HepG2 (cell line): ENCODE measurements around the gene DGKD. TPM values are rescaled to one million over a fixed set of nuclear protein-coding genes. Genes with fewer than 3 reads are reported as not detected.

Experiments used
- ATAC-seq: fragments of 200-7000 bp; cut with Tn5 transposase; 3 replicates; pipeline ENCODE4 v1.9.1; 2020; ENCODE audit warnings: mild to moderate bottlenecking, moderate library complexity
- BruUV-seq: library from RNA; stranded (reverse); fragments of 400-500 nt; replicated peaks from 2 replicates; lab custom pipeline; 2021; lab: Mats Ljungman, UMichigan
- CTCF ChIA-PET: fragments of 300-600 bp; formaldehyde crosslinking; extraction: SDS; loops from one replicate; lab custom pipeline; 2021; ENCODE audit warnings: low total read pairs, inconsistent platforms, low intra/inter-chr PET ratio; lab: Yijun Ruan, JAX
- POLR2A ChIA-PET: fragments of 350-600 bp; sonication (Branson Sonifier 250); formaldehyde crosslinking; loops from one replicate; lab custom pipeline; 2020; ENCODE audit warnings: antibody characterized with exemption, inconsistent platforms; lab: Yijun Ruan, JAX
- DNase-seq: peaks from one replicate; pipeline ENCODE4 v3.0.0-alpha.2; 2015; ENCODE audit warnings: low spot score
- FAIRE-seq: peaks from 3 replicates; lab custom pipeline; 2011; peaks lifted over from hg19 to GRCh38; lab: Jason Lieb, UNC
- H2AFZ ChIP-seq: one replicate; pipeline ENCODE4 v1.6.1; 2011; ENCODE audit warnings: low read length, inconsistent platforms
- H3K27ac ChIP-seq: fragments of 300-600 bp; 3 replicates; pipeline ENCODE4 v1.8.0; 2011; ENCODE audit warnings: mixed run types, mild to moderate bottlenecking, mixed read lengths, low read length, inconsistent platforms; ENCODE audit not compliant: insufficient read depth; ENCODE audit errors: extremely low read length
- H3K27me3 ChIP-seq, 2 experiments: fragments of 200-600 bp in 1 of 2; 2 replicates in 1 of 2; 3 replicates in 1 of 2; pipeline versions ENCODE4 v1.6.0 to v1.8.0; 2011; ENCODE audit warnings: low read length in 2 of 2, mild to moderate bottlenecking in 2 of 2, moderate library complexity in 2 of 2, inconsistent platforms in 1 of 2; ENCODE audit not compliant: insufficient read depth in 2 of 2, control insufficient read depth in 1 of 2
- H3K36me3 ChIP-seq, 2 experiments: fragments of 200-600 bp in 1 of 2; replicated peaks in 1 of 2; 2 replicates in 1 of 2; 3 replicates in 1 of 2; pipeline versions ENCODE4 v1.5.1 to v1.8.0; 2011; ENCODE audit warnings: low read length in 2 of 2, inconsistent platforms in 1 of 2; ENCODE audit not compliant: insufficient read depth in 2 of 2, control insufficient read depth in 1 of 2
- H3K4me1 ChIP-seq: 2 replicates; pipeline ENCODE4 v1.5.1; 2012; ENCODE audit warnings: low read length, inconsistent platforms; ENCODE audit not compliant: insufficient read depth
- H3K4me2 ChIP-seq: 2 replicates; pipeline ENCODE4 v1.6.0; 2011; ENCODE audit warnings: low read depth, low read length, inconsistent platforms
- H3K4me3 ChIP-seq, 3 experiments: fragments of 200-600 bp in 1 of 3; sonication (generic), shearing (Covaris generic) in 1 of 3; replicated peaks in 1 of 3; 2 replicates each; pipeline ENCODE4 v1.5.1; 2011 to 2016; ENCODE audit warnings: low read length in 3 of 3, inconsistent platforms in 2 of 3, low read depth in 2 of 3, mild to moderate bottlenecking in 2 of 3, control low read depth in 1 of 3, mixed read lengths in 1 of 3; ENCODE audit not compliant: insufficient read depth in 1 of 3
- H3K79me2 ChIP-seq: one replicate; pipeline ENCODE4 v1.6.1; 2011; ENCODE audit warnings: low read length, inconsistent platforms; ENCODE audit not compliant: insufficient read depth
- H3K9ac ChIP-seq: 2 replicates; pipeline ENCODE4 v1.6.0; 2011; ENCODE audit warnings: mild to moderate bottlenecking, low read depth, low read length, inconsistent platforms; ENCODE audit not compliant: insufficient read depth
- H3K9me3 ChIP-seq: 2 replicates; pipeline ENCODE4 v1.5.1; 2012; ENCODE audit warnings: mild to moderate bottlenecking, low read length
- H4K20me1 ChIP-seq: 2 replicates; pipeline ENCODE4 v1.6.0; 2011; ENCODE audit warnings: inconsistent platforms, mild to moderate bottlenecking, low read length, moderate library complexity; ENCODE audit not compliant: insufficient read depth
- ARNT ChIP-seq: fragments of 450-650 bp; IDR thresholded peaks from 2 replicates; pipeline ENCODE4 v1.6.1; 2017
- ATF7-NPFF ChIP-seq: sonication (generic); formaldehyde crosslinking; IDR thresholded peaks from 2 replicates; pipeline ENCODE4 v1.8.1; 2023; ENCODE audit warnings: mild to moderate bottlenecking, low read depth, missing genetic modification reagents, moderate library complexity
- BCL6 ChIP-seq: IDR thresholded peaks from 2 replicates; pipeline ENCODE4 v1.6.1; 2016; ENCODE audit warnings: missing genetic modification reagents, missing compliant biosample characterization
- EHMT2 ChIP-seq: fragments of 200-600 bp; sonication (generic); IDR thresholded peaks from 2 replicates; pipeline ENCODE4 v1.7.0; 2017; ENCODE audit warnings: antibody characterized with exemption, low read depth, low read length, borderline replicate concordance
- FOXJ3 ChIP-seq: sonication (generic); formaldehyde crosslinking; IDR thresholded peaks from 2 replicates; pipeline ENCODE4 v1.4.0; 2020; ENCODE audit warnings: missing genetic modification reagents, mild to moderate bottlenecking, borderline replicate concordance
- FOXM1 ChIP-seq: sonication (generic); formaldehyde crosslinking; IDR thresholded peaks from 2 replicates; pipeline ENCODE4 v1.5.0; 2020; ENCODE audit warnings: missing genetic modification reagents
- HNRNPK ChIP-seq: fragments of 200-400 bp; formaldehyde crosslinking; IDR thresholded peaks from 2 replicates; pipeline ENCODE4 v1.6.1; 2018; ENCODE audit warnings: low read length, low read depth, moderate library complexity, mild to moderate bottlenecking; ENCODE audit not compliant: poor library complexity, severe bottlenecking
- MBD4 ChIP-seq: IDR thresholded peaks from 2 replicates; pipeline ENCODE4 v1.6.1; 2012; ENCODE audit warnings: low read length, inconsistent platforms, borderline replicate concordance
- MXI1 ChIP-seq: IDR thresholded peaks from 3 replicates; pipeline ENCODE4 v1.6.1; 2012; ENCODE audit warnings: low read depth, low read length, inconsistent platforms, borderline replicate concordance
- SP1 ChIP-seq, 2 experiments: fragments of 450-650 bp in 1 of 2; sonication (generic) in 1 of 2; formaldehyde crosslinking in 1 of 2; IDR thresholded peaks; 2 replicates each; pipeline versions ENCODE4 v1.4.0 to v1.6.1; 2016 to 2020; ENCODE audit warnings: missing genetic modification reagents in 1 of 2
- SPEN ChIP-seq: sonication (generic); formaldehyde crosslinking; IDR thresholded peaks from 2 replicates; pipeline ENCODE4 v1.5.1; 2020; ENCODE audit warnings: low read depth, mild to moderate bottlenecking, missing genetic modification reagents
- ZNF30 ChIP-seq: sonication (generic); formaldehyde crosslinking; IDR thresholded peaks from 2 replicates; pipeline ENCODE4 v1.5.0; 2020; ENCODE audit warnings: mild to moderate bottlenecking, missing genetic modification reagents
- ZNF615 ChIP-seq: sonication (generic); formaldehyde crosslinking; IDR thresholded peaks from 2 replicates; pipeline ENCODE4 v1.5.0; 2020; ENCODE audit warnings: mild to moderate bottlenecking, missing genetic modification reagents, borderline replicate concordance
- WGBS: methylation state at CpG from one replicate; pipeline ENCODE4 v1.1.6; 2017; ENCODE audit warnings: low lambda C conversion rate; 5-methylcytosine and 5-hydroxymethylcytosine counted together
- in situ Hi-C: cut with HindIII; loops from 2 replicates; pipeline ENCODE4 v1.10.0; 2017; ENCODE audit warnings: low pct_unique_long_range_greater_than_20kb; ENCODE audit not compliant: extremely low pct_ligation_motif_present
- intact Hi-C: fragments of 100-400 bp; cut with micrococcal nuclease; formaldehyde crosslinking; loops from one replicate; pipeline ENCODE4 v1.10.0; 2022; ENCODE audit not compliant: unreplicated experiment
- polyA plus RNA-seq, 8 experiments: library from polyadenylated mRNA; depleted of rRNA in 3 of 8; stranded (reverse) in 7 of 8; unstranded in 1 of 8; fragments of >200 nt; fragmentation: Illumina TruSeq in 4 of 8; extraction: Trizol in 4 of 8; gene quantifications; 2 replicates each; pipeline versions ENCODE4 v1.2.1 to v1.2.3, GENCODE V29; 2011 to 2016; ENCODE audit warnings: low read depth in 4 of 8, missing spikeins in 1 of 8, mixed read lengths in 1 of 8; ENCODE audit not compliant: insufficient read depth in 1 of 8
- total RNA-seq, 5 experiments: library from RNA; depleted of rRNA; stranded (reverse); fragments of >200 nt; fragmentation: Illumina TruSeq; extraction: Trizol; gene quantifications; 2 replicates each; pipeline ENCODE4 v1.2.3, GENCODE V29; 2016; ENCODE audit warnings: low read depth in 1 of 5
- TF ChIP-seq, protein P1 (sequence below): sonication (generic); formaldehyde crosslinking; IDR thresholded peaks from 2 replicates; pipeline ENCODE4 v1.5.1; 2020; ENCODE audit warnings: missing genetic modification reagents, mild to moderate bottlenecking, borderline replicate concordance
- TF ChIP-seq, protein P2 (sequence below): sonication (generic); formaldehyde crosslinking; IDR thresholded peaks from 2 replicates; pipeline ENCODE4 v1.4.0; 2020; ENCODE audit warnings: mild to moderate bottlenecking, missing genetic modification reagents
- TF ChIP-seq, protein P3 (sequence below): sonication (generic); formaldehyde crosslinking; IDR thresholded peaks from 2 replicates; pipeline ENCODE4 v1.8.0; 2022; ENCODE audit warnings: mild to moderate bottlenecking, missing genetic modification reagents, moderate library complexity

Gene DGKD
- total and polyA plus RNA-seq, 2 of the 13 experiments (the other 11 are each of a cell fraction or from before 2014, with no cell fraction given), result 24.5 to 33.2 TPM

DNA sequence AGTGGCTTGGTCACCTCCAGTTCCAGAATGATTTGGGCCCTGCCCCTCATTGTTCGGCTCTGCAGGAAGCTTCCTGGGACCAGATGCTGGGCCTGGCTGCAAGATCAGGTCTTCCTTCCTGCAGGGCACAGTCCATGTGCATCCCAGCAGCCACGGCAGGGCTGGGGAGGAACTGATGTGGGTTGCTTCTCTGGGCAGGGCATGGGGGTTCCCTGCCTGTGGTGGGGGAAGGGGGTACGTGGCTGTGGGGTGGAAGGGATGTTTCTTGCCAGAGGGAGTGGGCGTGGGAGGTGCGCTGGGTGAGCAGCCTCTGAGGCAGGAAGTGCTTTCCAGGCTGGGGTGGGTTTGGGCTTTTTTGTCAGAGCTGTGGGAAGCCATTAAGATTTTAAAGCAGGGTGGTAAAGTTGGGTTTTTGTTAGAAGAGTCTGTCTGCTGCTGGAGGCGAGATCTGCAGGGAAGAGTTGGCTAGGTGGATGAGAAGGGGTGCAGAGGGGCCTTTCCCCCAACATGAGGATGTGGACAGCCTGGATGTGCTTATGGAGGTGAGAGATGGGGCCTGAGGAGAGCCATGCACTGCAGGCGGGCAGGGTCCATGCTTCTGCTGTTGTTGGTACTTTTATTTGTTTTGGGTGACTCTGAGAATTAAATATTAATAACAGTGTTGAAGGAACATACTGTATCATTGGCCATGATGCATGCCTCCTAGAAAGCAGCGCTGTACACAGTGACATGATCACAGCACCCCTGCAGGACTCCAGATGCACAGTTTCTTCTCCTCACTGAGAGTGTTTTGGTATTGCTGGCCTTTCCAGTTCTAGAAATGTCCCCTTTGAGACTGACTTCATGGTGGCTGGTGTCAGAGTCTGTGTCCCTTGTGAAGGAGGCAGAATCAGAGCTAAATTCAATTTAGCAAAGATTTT lies 45.3 kb downstream of the DGKD start:
- POLR2A ChIA-PET, result no interaction called here
- H3K4me2 ChIP-seq, result no peak overlapping the region
- no peaks in the 10 kb centered on the region for H4K20me1 ChIP-seq
- H2AFZ ChIP-seq, result no peak overlapping the region
- no peak overlapping the region for H3K9ac ChIP-seq
- H3K4me1 ChIP-seq, result no peaks in the 10 kb centered on the region; the same call in 1 of the 2 replicates
- FAIRE-seq (no peak), ATAC-seq (peak; percentile 29; the same call in 2 of the 3 replicates), DNase-seq (no peak)
- H3K27me3 ChIP-seq, result no peaks in the 10 kb centered on the region
- no TSS peak for BruUV-seq
- H3K36me3 ChIP-seq, result peaks cover 6 to 20% of the 10 kb centered on the region in 2 experiments
- in situ Hi-C loops, result no loop called here
- WGBS, result 96% methylated on average over 8 of the region's 8 CpGs
- intact Hi-C loops, result loop anchor here (5.0 kb wide), 2 partner anchors 313 to 738 kb away; partner anchors contain the start of gene UGT1A5
- CTCF ChIA-PET, result no interaction called here
- H3K9me3 ChIP-seq, result no peaks in the 10 kb centered on the region
- no peak overlapping the region for H3K27ac ChIP-seq
- no peak overlapping the region for H3K4me3 ChIP-seq
- H3K79me2 ChIP-seq, result peaks cover 3% of the 10 kb centered on the region
- TF ChIP-seq ARNT (no peak), SPEN (CRISPR knock-in tag) (no peak), BCL6 (CRISPR knock-in tag) (no peak), ZNF30 (CRISPR knock-in tag) (no peak), ATF7-NPFF (CRISPR knock-in tag) (no peak), HNRNPK (no peak), SP1 (IDR thresholded peaks at IDR 0.05) (no peak), SP1 (CRISPR knock-in tag; IDR thresholded peaks at IDR 0.05) (no peak), FOXJ3 (CRISPR knock-in tag) (no peak), MBD4 (no peak), FOXM1 (no peak), MXI1 (no peak), EHMT2 (no peak), ZNF615 (CRISPR knock-in tag) (no peak)
- TF ChIP-seq, protein P1, sequence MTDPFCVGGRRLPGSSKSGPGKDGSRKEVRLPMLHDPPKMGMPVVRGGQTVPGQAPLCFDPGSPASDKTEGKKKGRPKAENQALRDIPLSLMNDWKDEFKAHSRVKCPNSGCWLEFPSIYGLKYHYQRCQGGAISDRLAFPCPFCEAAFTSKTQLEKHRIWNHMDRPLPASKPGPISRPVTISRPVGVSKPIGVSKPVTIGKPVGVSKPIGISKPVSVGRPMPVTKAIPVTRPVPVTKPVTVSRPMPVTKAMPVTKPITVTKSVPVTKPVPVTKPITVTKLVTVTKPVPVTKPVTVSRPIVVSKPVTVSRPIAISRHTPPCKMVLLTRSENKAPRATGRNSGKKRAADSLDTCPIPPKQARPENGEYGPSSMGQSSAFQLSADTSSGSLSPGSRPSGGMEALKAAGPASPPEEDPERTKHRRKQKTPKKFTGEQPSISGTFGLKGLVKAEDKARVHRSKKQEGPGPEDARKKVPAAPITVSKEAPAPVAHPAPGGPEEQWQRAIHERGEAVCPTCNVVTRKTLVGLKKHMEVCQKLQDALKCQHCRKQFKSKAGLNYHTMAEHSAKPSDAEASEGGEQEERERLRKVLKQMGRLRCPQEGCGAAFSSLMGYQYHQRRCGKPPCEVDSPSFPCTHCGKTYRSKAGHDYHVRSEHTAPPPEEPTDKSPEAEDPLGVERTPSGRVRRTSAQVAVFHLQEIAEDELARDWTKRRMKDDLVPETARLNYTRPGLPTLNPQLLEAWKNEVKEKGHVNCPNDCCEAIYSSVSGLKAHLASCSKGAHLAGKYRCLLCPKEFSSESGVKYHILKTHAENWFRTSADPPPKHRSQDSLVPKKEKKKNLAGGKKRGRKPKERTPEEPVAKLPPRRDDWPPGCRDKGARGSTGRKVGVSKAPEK (CRISPR knock-in tag), result no peak
- TF ChIP-seq, protein P2, sequence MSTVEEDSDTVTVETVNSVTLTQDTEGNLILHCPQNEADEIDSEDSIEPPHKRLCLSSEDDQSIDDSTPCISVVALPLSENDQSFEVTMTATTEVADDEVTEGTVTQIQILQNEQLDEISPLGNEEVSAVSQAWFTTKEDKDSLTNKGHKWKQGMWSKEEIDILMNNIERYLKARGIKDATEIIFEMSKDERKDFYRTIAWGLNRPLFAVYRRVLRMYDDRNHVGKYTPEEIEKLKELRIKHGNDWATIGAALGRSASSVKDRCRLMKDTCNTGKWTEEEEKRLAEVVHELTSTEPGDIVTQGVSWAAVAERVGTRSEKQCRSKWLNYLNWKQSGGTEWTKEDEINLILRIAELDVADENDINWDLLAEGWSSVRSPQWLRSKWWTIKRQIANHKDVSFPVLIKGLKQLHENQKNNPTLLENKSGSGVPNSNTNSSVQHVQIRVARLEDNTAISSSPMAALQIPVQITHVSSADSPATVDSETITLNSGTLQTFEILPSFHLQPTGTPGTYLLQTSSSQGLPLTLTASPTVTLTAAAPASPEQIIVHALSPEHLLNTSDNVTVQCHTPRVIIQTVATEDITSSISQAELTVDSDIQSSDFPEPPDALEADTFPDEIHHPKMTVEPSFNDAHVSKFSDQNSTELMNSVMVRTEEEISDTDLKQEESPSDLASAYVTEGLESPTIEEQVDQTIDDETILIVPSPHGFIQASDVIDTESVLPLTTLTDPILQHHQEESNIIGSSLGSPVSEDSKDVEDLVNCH (CRISPR knock-in tag), result no peak
- TF ChIP-seq, protein P3, sequence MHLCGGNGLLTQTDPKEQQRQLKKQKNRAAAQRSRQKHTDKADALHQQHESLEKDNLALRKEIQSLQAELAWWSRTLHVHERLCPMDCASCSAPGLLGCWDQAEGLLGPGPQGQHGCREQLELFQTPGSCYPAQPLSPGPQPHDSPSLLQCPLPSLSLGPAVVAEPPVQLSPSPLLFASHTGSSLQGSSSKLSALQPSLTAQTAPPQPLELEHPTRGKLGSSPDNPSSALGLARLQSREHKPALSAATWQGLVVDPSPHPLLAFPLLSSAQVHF (CRISPR knock-in tag), result no peak
